GM12878 (cell line): ENCODE measurements around the gene ATOSA. TPM values are rescaled to one million over a fixed set of nuclear protein-coding genes. Genes with fewer than 3 reads are reported as not detected.

Experiments
- ASH2L ChIP-seq: fragments of 300-600, 200-600 bp; sonication (generic); IDR thresholded peaks from 2 replicates; pipeline ENCODE4 v1.6.1; 2017; ENCODE audit warnings: low read depth, mild to moderate bottlenecking, borderline replicate concordance
- ATF2 ChIP-seq: IDR thresholded peaks from 2 replicates; pipeline ENCODE4 v1.6.1; 2012; ENCODE audit warnings: low read length, inconsistent platforms
- CEBPZ ChIP-seq: fragments of 150-350 bp; IDR thresholded peaks from 2 replicates; pipeline ENCODE4 v1.6.1; 2016; ENCODE audit warnings: low read depth, low read length
- EED ChIP-seq: sonication (generic); IDR thresholded peaks from 2 replicates; pipeline ENCODE4 v1.6.1; 2016; ENCODE audit warnings: antibody characterized with exemption, low read depth
- IRF4 ChIP-seq: IDR thresholded peaks from 2 replicates; pipeline ENCODE4 v1.6.1; 2011; ENCODE audit warnings: low read depth, low read length
- KAT2A ChIP-seq: conservative IDR thresholded peaks from 2 replicates; pipeline ENCODE4 v1.6.1; 2011; ENCODE audit warnings: low read depth, low read length; ENCODE audit not compliant: control insufficient read depth
- MTA3 ChIP-seq: IDR thresholded peaks from 2 replicates; pipeline ENCODE4 v1.6.1; 2012; ENCODE audit warnings: low read length, inconsistent platforms, borderline replicate concordance
- PML ChIP-seq: IDR thresholded peaks from 2 replicates; pipeline ENCODE4 v1.6.1; 2012; ENCODE audit warnings: low read length, inconsistent platforms
- POLR2AphosphoS2 ChIP-seq: IDR thresholded peaks from 2 replicates; pipeline ENCODE4 v1.6.1; 2011; ENCODE audit warnings: low read depth, mild to moderate bottlenecking, low read length, improper control_type of control experiment, moderate library complexity
- RFX5 ChIP-seq: IDR thresholded peaks from 2 replicates; pipeline ENCODE4 v1.6.1; 2011; ENCODE audit warnings: low read depth, low read length, improper control_type of control experiment
- SKIL ChIP-seq: fragments of 450-650 bp; IDR thresholded peaks from 2 replicates; pipeline ENCODE4 v1.6.1; 2017; ENCODE audit warnings: mild to moderate bottlenecking, low read depth, inconsistent platforms; ENCODE audit not compliant: poor library complexity, severe bottlenecking
- SMAD5 ChIP-seq: IDR thresholded peaks from 2 replicates; pipeline ENCODE4 v1.6.1; 2016; ENCODE audit warnings: antibody characterized with exemption, low read depth
- TCF7 ChIP-seq: IDR thresholded peaks from 2 replicates; pipeline ENCODE4 v1.6.1; 2014; ENCODE audit warnings: antibody characterized with exemption, borderline replicate concordance
- ZBED1 ChIP-seq: IDR thresholded peaks from 2 replicates; pipeline ENCODE4 v1.6.1; 2016; ENCODE audit warnings: borderline replicate concordance
- polyA plus RNA-seq, 11 experiments: library from polyadenylated mRNA; depleted of rRNA in 4 of 11; unstranded in 6 of 11; stranded (reverse) in 5 of 11; fragments of >200 nt; fragmentation: Nextera tagmentation in 4 of 11; fragmentation: Illumina TruSeq in 1 of 11; extraction: Ambion mirVana in 4 of 11; extraction: Trizol in 1 of 11; gene quantifications; 1 replicate in 1 of 11; 2 replicates in 10 of 11; pipeline versions ENCODE4 v1.2.1 to v1.2.3, GENCODE V29; 2011 to 2016; ENCODE audit warnings: inconsistent platforms in 2 of 11, missing spikeins in 2 of 11, low read depth in 1 of 11
- total RNA-seq, 4 experiments: library from RNA; depleted of rRNA in 3 of 4; stranded (reverse); fragments of >200 nt in 3 of 4; fragmentation: Illumina TruSeq in 1 of 4; extraction: Trizol in 1 of 4; gene quantifications; 2 replicates each; pipeline versions ENCODE4 v1.2.1 to v1.2.3, GENCODE V29; 2013 to 2021
- TF ChIP-seq, protein P1 (sequence below): fragments of 450-650 bp; IDR thresholded peaks from 2 replicates; pipeline ENCODE4 v1.6.1; 2017; ENCODE audit warnings: mild to moderate bottlenecking
- TF ChIP-seq, protein P2 (sequence below): fragments of 450-650 bp; IDR thresholded peaks from 2 replicates; pipeline ENCODE4 v1.6.1; 2018; ENCODE audit warnings: mild to moderate bottlenecking, low read depth, moderate library complexity; ENCODE audit not compliant: partially characterized antibody

Gene ATOSA
- total and polyA plus RNA-seq, 10 of the 15 experiments (the other 5 are each of a cell fraction or from before 2014, with no cell fraction given) = 6.8 to 24.3 (median 14.6) TPM

GRCh38 chr15:52658955-52659354 is 20.2 kb downstream of the ATOSA start (continued):
- TF ChIP-seq, protein P1, sequence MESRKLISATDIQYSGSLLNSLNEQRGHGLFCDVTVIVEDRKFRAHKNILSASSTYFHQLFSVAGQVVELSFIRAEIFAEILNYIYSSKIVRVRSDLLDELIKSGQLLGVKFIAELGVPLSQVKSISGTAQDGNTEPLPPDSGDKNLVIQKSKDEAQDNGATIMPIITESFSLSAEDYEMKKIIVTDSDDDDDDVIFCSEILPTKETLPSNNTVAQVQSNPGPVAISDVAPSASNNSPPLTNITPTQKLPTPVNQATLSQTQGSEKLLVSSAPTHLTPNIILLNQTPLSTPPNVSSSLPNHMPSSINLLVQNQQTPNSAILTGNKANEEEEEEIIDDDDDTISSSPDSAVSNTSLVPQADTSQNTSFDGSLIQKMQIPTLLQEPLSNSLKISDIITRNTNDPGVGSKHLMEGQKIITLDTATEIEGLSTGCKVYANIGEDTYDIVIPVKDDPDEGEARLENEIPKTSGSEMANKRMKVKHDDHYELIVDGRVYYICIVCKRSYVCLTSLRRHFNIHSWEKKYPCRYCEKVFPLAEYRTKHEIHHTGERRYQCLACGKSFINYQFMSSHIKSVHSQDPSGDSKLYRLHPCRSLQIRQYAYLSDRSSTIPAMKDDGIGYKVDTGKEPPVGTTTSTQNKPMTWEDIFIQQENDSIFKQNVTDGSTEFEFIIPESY = no peak
- TF ChIP-seq SKIL (no peak), ASH2L (no peak), EED (no peak), PML (no peak), KAT2A (no peak), ATF2 (no peak), IRF4 (no peak), RFX5 (peak; percentile 48; the same call in 1 of the 2 replicates), TCF7 (no peak), MTA3 (no peak), ZBED1 (no peak), SMAD5 (no peak), CEBPZ (no peak), POLR2AphosphoS2 (no peak)
- TF ChIP-seq, protein P2, sequence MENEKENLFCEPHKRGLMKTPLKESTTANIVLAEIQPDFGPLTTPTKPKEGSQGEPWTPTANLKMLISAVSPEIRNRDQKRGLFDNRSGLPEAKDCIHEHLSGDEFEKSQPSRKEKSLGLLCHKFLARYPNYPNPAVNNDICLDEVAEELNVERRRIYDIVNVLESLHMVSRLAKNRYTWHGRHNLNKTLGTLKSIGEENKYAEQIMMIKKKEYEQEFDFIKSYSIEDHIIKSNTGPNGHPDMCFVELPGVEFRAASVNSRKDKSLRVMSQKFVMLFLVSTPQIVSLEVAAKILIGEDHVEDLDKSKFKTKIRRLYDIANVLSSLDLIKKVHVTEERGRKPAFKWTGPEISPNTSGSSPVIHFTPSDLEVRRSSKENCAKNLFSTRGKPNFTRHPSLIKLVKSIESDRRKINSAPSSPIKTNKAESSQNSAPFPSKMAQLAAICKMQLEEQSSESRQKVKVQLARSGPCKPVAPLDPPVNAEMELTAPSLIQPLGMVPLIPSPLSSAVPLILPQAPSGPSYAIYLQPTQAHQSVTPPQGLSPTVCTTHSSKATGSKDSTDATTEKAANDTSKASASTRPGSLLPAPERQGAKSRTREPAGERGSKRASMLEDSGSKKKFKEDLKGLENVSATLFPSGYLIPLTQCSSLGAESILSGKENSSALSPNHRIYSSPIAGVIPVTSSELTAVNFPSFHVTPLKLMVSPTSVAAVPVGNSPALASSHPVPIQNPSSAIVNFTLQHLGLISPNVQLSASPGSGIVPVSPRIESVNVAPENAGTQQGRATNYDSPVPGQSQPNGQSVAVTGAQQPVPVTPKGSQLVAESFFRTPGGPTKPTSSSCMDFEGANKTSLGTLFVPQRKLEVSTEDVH = no peak
